ENCODE results near the gene RFNG. TPM values are rescaled to one million over a fixed set of nuclear protein-coding genes. Genes with fewer than 3 reads are reported as not detected.

RFNG gene
- total and polyA plus RNA-seq, 12 donors: 21.2 to 78.0 (median 47.4) TPM

GRCh38 chr17:81998691-81999438, 52.7 kb downstream of the RFNG start:
- intact Hi-C loops (cut with DNase I): no loop called here
- WGBS, 4 donors: 78 to 96% (median 89%) methylated on average over 9 to 14 of the region's 14 CpGs
- TF ChIP-seq POLR2A (IDR thresholded peaks at IDR 0.05) (no peak), CTCF (IDR thresholded peaks at IDR 0.05) (no peak)
- H3K27ac ChIP-seq: no peak overlapping the region
- H3K36me3 ChIP-seq (replicated peaks in 1 of 2): no peaks in the 10 kb centered on the region
- no peak for DNase-seq
- H3K27me3 ChIP-seq: no peaks in the 10 kb centered on the region
- peaks cover 4 to 8% of the 10 kb centered on the region in 2 donors for H3K4me1 ChIP-seq (replicated peaks in 1 of 2)
- H3K4me3 ChIP-seq: no peak overlapping the region
- H3K9me3 ChIP-seq (replicated peaks in 1 of 3): no peaks in the 10 kb centered on the region

- intact Hi-C loops (cut with DNase I): no loop called here
These were observed 53.4 kb downstream of the RFNG start for GRCh38 chr17:81998212-81998611.

More at GRCh38 chr17:81998212-81998611, 53.4 kb downstream of the RFNG start:
- no peak overlapping the region for H3K27ac ChIP-seq
- no peak overlapping the region for H3K4me3 ChIP-seq
- H3K9me3 ChIP-seq (replicated peaks in 1 of 3): no peaks in the 10 kb centered on the region
- WGBS, 4 donors: 76 to 89% (median 84%) methylated on average over 7 of the region's 7 CpGs
- H3K4me1 ChIP-seq (replicated peaks in 1 of 2): peaks cover under 1 to 2% of the 10 kb centered on the region in 2 donors
- no peak for DNase-seq
- no peaks in the 10 kb centered on the region for H3K27me3 ChIP-seq
- TF ChIP-seq POLR2A (IDR thresholded peaks at IDR 0.05) (no peak), CTCF (IDR thresholded peaks at IDR 0.05) (no peak)
- no peaks in the 10 kb centered on the region for H3K36me3 ChIP-seq (replicated peaks in 1 of 2)

Other genes starting within 250 kb of the RFNG start
- 1 to 10 TPM in 3 of 9 donors, under 1 TPM in 3, not detected in 3; 0.11 to 2.9 (median 1.2) TPM for gene GCGR, start 247.7 kb downstream of the RFNG start, total RNA-seq
- 10 to 100 TPM in 1 of 3 donors, 1 to 10 TPM in 1, under 1 TPM in 1; 0.29 to 48.7 (median 4.1) TPM for gene GCGR, start 247.7 kb downstream of the RFNG start, polyA plus RNA-seq
- gene MCRIP1, start 218.5 kb downstream of the RFNG start, total RNA-seq: 100 to 1,000 TPM in 2 of 9 donors, 10 to 100 TPM in 7; 63.5 to 115 (median 82.5) TPM
- 100 to 1,000 TPM in 2 of 3 donors, 1 to 10 TPM in 1; 5.0 to 248 (median 144) TPM for gene MCRIP1, start 218.5 kb downstream of the RFNG start, polyA plus RNA-seq
- gene PPP1R27, start 216.8 kb downstream of the RFNG start, total RNA-seq: under 1 TPM in 3 of 9 donors, not detected in 6; 0.11 to 0.92 (median 0.46) TPM
- gene PPP1R27, start 216.8 kb downstream of the RFNG start, polyA plus RNA-seq: 1 to 10 TPM in 2 of 3 donors, under 1 TPM in 1; 0.22 to 3.1 (median 2.6) TPM
- gene P4HB, start 191.3 kb downstream of the RFNG start, total RNA-seq: 1,000 to 10,000 TPM in 5 of 9 donors, 100 to 1,000 TPM in 4; 583 to 2,018 (median 1,095) TPM
- 1,000 to 10,000 TPM in 1 of 3 donors, 100 to 1,000 TPM in 2; 546 to 2,717 (median 747) TPM for gene P4HB, start 191.3 kb downstream of the RFNG start, polyA plus RNA-seq
- gene ARHGDIA, start 180.5 kb downstream of the RFNG start, total RNA-seq: 100 to 1,000 TPM; 123 to 491 (median 203) TPM
- gene ARHGDIA, start 180.5 kb downstream of the RFNG start, polyA plus RNA-seq: 100 to 1,000 TPM; 180 to 324 (median 250) TPM
- 10 to 100 TPM; 15.2 to 69.3 (median 45.1) TPM for gene ALYREF, start 160.2 kb downstream of the RFNG start, total RNA-seq
- gene ALYREF, start 160.2 kb downstream of the RFNG start, polyA plus RNA-seq: 10 to 100 TPM; 13.0 to 28.2 (median 15.2) TPM
- gene ANAPC11, start 160.1 kb downstream of the RFNG start, total RNA-seq: 100 to 1,000 TPM; 102 to 226 (median 134) TPM
- 100 to 1,000 TPM in 2 of 3 donors, 10 to 100 TPM in 1; 21.2 to 242 (median 112) TPM for gene ANAPC11, start 160.1 kb downstream of the RFNG start, polyA plus RNA-seq
- 1 to 10 TPM in 1 of 9 donors, under 1 TPM in 4, not detected in 4; 0.18 to 2.5 (median 0.42) TPM for gene NPB, start 149.6 kb downstream of the RFNG start, total RNA-seq
- gene NPB, start 149.6 kb downstream of the RFNG start, polyA plus RNA-seq: under 1 TPM; 0.07 to 0.57 (median 0.24) TPM
- gene PCYT2, start 140.4 kb downstream of the RFNG start, total RNA-seq: 10 to 100 TPM; 19.8 to 31.6 (median 29.0) TPM
- 10 to 100 TPM; 32.5 to 41.2 (median 37.5) TPM for gene PCYT2, start 140.4 kb downstream of the RFNG start, polyA plus RNA-seq
- 10 to 100 TPM; 10.4 to 25.2 (median 14.6) TPM for gene SIRT7, start 133.6 kb downstream of the RFNG start, total RNA-seq
- 10 to 100 TPM in 2 of 3 donors, 1 to 10 TPM in 1; 4.2 to 49.8 (median 33.3) TPM for gene SIRT7, start 133.6 kb downstream of the RFNG start, polyA plus RNA-seq
- gene MAFG, start 124.1 kb downstream of the RFNG start, total RNA-seq: 10 to 100 TPM; 10.5 to 44.5 (median 25.0) TPM
- 10 to 100 TPM in 1 of 3 donors, 1 to 10 TPM in 2; 7.7 to 13.0 (median 8.9) TPM for gene MAFG, start 124.1 kb downstream of the RFNG start, polyA plus RNA-seq
- gene PYCR1, start 114.5 kb downstream of the RFNG start, total RNA-seq: 10 to 100 TPM in 1 of 9 donors, 1 to 10 TPM in 7, under 1 TPM in 1; 0.79 to 10.2 (median 5.1) TPM
- 1 to 10 TPM; 1.8 to 5.4 (median 2.0) TPM for gene PYCR1, start 114.5 kb downstream of the RFNG start, polyA plus RNA-seq
- gene MYADML2, start 104.6 kb downstream of the RFNG start, total RNA-seq: not detected
- gene MYADML2, start 104.6 kb downstream of the RFNG start, polyA plus RNA-seq: not detected
- gene NOTUM, start 90.6 kb downstream of the RFNG start, total RNA-seq: 1 to 10 TPM in 3 of 9 donors, under 1 TPM in 4, not detected in 2; 0.11 to 9.7 (median 0.95) TPM
- gene NOTUM, start 90.6 kb downstream of the RFNG start, polyA plus RNA-seq: under 1 TPM in 2 of 3 donors, not detected in 1; 0.07 to 0.40 TPM
- gene ASPSCR1, start 74.2 kb downstream of the RFNG start, total RNA-seq: 10 to 100 TPM; 19.9 to 45.9 (median 27.5) TPM
- 100 to 1,000 TPM in 1 of 3 donors, 10 to 100 TPM in 2; 10.2 to 177 (median 96.5) TPM for gene ASPSCR1, start 74.2 kb downstream of the RFNG start, polyA plus RNA-seq
- 10 to 100 TPM; 24.3 to 75.9 (median 47.0) TPM for gene CENPX, start 28.9 kb downstream of the RFNG start, total RNA-seq
- gene CENPX, start 28.9 kb downstream of the RFNG start, polyA plus RNA-seq: 10 to 100 TPM; 11.2 to 70.9 (median 58.3) TPM
- 10 to 100 TPM in 6 of 9 donors, 1 to 10 TPM in 3; 3.0 to 24.2 (median 11.0) TPM for gene LRRC45, start 28.5 kb downstream of the RFNG start, total RNA-seq
- gene LRRC45, start 28.5 kb downstream of the RFNG start, polyA plus RNA-seq: 10 to 100 TPM in 2 of 3 donors, 1 to 10 TPM in 1; 1.2 to 24.5 (median 15.4) TPM
- gene RAC3, start 20.1 kb downstream of the RFNG start, total RNA-seq: 10 to 100 TPM in 1 of 9 donors, 1 to 10 TPM in 8; 3.0 to 13.5 (median 4.5) TPM
- 10 to 100 TPM in 1 of 3 donors, 1 to 10 TPM in 2; 1.6 to 10.5 (median 9.0) TPM for gene RAC3, start 20.1 kb downstream of the RFNG start, polyA plus RNA-seq
- 100 to 1,000 TPM in 6 of 9 donors, 10 to 100 TPM in 3; 66.9 to 183 (median 107) TPM for gene DCXR, start 14.1 kb downstream of the RFNG start, total RNA-seq
- 100 to 1,000 TPM in 1 of 3 donors, 10 to 100 TPM in 2; 67.7 to 163 (median 96.0) TPM for gene DCXR, start 14.1 kb downstream of the RFNG start, polyA plus RNA-seq
- gene GPS1, start 87 bp upstream of the RFNG start, total RNA-seq: 100 to 1,000 TPM in 7 of 9 donors, 10 to 100 TPM in 2; 77.4 to 130 (median 112) TPM
- gene GPS1, start 87 bp upstream of the RFNG start, polyA plus RNA-seq: 100 to 1,000 TPM in 2 of 3 donors, 10 to 100 TPM in 1; 37.4 to 305 (median 246) TPM
- gene DUS1L, start 14.0 kb upstream of the RFNG start, total RNA-seq: 100 to 1,000 TPM in 1 of 9 donors, 10 to 100 TPM in 8; 62.0 to 109 (median 74.5) TPM
- 100 to 1,000 TPM in 2 of 3 donors, 10 to 100 TPM in 1; 38.5 to 397 (median 291) TPM for gene DUS1L, start 14.0 kb upstream of the RFNG start, polyA plus RNA-seq
- gene FASN, start 46.4 kb upstream of the RFNG start, total RNA-seq: 100 to 1,000 TPM in 3 of 9 donors, 10 to 100 TPM in 6; 46.1 to 276 (median 81.8) TPM
- gene FASN, start 46.4 kb upstream of the RFNG start, polyA plus RNA-seq: 100 to 1,000 TPM in 1 of 3 donors, 10 to 100 TPM in 2; 18.9 to 273 (median 59.0) TPM
- 10 to 100 TPM; 12.2 to 51.3 (median 25.1) TPM for gene CCDC57, start 161.0 kb upstream of the RFNG start, total RNA-seq
- gene CCDC57, start 161.0 kb upstream of the RFNG start, polyA plus RNA-seq: 100 to 1,000 TPM in 2 of 3 donors, 1 to 10 TPM in 1; 7.1 to 275 (median 129) TPM
- gene SLC16A3, start 177.2 kb upstream of the RFNG start, total RNA-seq: 10 to 100 TPM in 8 of 9 donors, 1 to 10 TPM in 1; 5.3 to 58.6 (median 36.7) TPM
- 10 to 100 TPM in 2 of 3 donors, 1 to 10 TPM in 1; 2.7 to 14.4 (median 10.5) TPM for gene SLC16A3, start 177.2 kb upstream of the RFNG start, polyA plus RNA-seq
- gene CSNK1D, start 221.9 kb upstream of the RFNG start, total RNA-seq: 100 to 1,000 TPM in 4 of 9 donors, 10 to 100 TPM in 5; 23.7 to 185 (median 70.0) TPM
- 100 to 1,000 TPM; 126 to 171 (median 153) TPM for gene CSNK1D, start 221.9 kb upstream of the RFNG start, polyA plus RNA-seq

Measured in adrenal gland (tissue), 12 donors.